Activated CD4-positive, alpha-beta T cell treated with anti-CD3 and anti-CD28 coated beads, Interleukin-2, amount 50 U/mL, for 4 hours (primary cell): ENCODE measurements around the gene GSG1L.

Source experiments
- DNase-seq, 2 experiments: peaks; one replicate each; pipeline ENCODE4 v3.0.0-alpha.2; 2020

GSG1L gene

DNA sequence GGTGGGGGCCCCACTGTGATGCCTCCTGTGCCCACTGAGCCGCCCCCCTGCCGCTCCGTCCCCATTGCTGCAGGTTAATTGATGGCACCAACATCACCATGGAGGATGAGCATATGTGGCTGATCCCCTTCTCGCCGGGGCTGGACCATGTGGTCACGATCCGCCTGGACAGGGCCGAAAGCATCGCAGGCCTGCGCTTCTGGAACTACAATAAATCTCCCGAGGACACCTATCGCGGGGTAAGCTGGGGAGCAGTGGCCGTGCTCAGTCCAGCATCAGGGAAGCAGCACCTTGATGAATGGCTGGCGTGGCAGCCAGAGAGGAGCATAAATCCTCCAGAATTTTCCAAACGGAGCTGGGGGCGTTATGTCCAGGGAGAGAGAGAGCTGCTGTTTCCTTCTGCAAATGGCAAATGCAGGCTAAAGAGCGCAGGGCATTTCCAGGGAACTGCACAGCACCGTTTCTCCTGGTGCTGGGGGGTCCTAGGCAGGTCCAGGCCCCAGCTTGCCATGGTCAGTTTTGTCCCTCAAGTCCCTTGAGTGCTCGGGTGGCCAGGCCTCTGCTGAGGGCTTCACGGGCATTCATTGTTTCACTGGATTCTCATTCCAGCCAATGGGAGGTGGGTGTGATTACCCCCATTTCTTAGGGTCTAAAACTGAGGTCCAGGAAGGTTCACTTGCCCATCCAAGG is 297.1 kb downstream of the GSG1L start:
- DNase-seq, result no peak

GRCh38 chr16:27764869-27765675 is 298.4 kb downstream of the GSG1L start:
- DNase-seq, result no peak

GRCh38 chr16:27764427-27764826 is 299.1 kb downstream of the GSG1L start:
- DNase-seq, result no peak

GRCh38 chr16:27762441-27762840 is 301.1 kb downstream of the GSG1L start:
- DNase-seq, result no peak

GRCh38 chr16:27761816-27762215 is 301.7 kb downstream of the GSG1L start:
- DNase-seq, result no peak

DNA sequence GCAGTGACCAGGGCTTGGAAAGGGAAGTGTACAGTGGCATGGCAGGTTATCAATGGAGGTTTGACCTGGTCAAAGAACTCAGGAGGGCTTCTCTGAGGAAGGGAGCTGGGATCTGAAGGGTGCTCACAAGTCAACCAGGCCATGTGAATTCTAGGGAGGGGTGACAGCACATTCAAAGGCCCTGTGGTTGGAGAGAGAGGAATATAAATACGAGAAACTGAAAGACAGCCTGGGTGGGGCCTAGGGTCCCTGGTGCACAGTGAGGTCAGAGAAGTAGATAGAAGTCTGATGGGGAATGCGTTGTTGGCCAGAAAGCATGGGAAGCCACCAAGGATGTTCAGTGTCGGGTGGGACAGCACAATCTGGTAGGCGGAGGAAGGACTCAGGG is 302.7 kb downstream of the GSG1L start:
- no peak for DNase-seq

GRCh38 chr16:27759967-27760788 is 303.3 kb downstream of the GSG1L start:
- DNase-seq, result no peak

DNA sequence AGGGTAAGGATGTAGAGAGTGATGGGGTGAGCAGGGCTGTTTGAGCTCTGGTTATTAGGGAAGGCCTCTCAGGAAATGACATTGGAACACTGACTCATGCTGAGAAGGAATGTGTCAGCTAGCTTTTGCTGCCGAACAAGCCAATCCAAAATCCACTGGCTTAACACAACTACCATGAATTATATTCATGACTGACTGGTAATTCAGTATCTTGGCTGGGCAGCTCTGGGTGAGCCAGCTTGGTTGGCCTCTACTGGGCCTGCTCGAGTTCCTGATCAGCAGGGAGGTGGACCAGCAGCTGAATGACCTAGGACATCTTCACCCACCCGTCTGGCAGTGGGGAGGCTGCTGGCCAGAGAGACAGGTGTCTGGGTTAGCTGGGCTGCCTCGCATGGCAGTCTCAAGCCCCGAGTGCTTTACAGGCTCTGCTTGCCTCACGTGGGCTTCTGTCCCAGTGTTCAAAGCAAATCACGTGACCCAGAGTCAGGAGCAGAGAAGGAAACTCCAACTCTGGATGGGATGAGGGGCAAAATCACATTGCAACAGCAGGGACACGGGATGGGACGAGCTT is 304.1 kb downstream of the GSG1L start:
- no peak for DNase-seq

- no peak for DNase-seq
Measured at GRCh38 chr16:27758544-27758943, 305.0 kb downstream of the GSG1L start.

GRCh38 chr16:27756206-27756970 is 307.1 kb downstream of the GSG1L start:
- DNase-seq, result no peak

- DNase-seq, result no peak
Measured at GRCh38 chr16:27754788-27755690, 308.5 kb downstream of the GSG1L start.

DNA sequence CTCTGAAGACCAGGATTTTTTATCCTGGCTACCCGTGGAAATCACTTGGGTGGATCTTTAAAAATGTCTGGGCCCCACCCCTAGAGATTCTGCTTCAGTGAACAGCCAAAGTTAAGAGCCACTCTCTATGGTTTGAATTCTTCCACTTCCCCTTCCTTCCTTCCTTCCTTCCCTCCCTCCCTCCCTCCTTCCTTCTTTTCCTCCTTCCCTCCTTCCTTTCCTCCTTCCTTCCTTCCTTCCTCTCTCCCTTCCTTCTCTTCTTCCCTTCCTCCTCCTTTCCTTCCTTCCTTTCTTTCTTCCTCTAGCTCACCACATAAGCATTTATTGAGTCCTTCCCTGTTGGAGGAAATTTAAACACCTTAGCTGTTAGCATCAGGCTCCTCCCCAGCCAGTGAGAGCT is 310.0 kb downstream of the GSG1L start:
- DNase-seq, result no peak

DNA sequence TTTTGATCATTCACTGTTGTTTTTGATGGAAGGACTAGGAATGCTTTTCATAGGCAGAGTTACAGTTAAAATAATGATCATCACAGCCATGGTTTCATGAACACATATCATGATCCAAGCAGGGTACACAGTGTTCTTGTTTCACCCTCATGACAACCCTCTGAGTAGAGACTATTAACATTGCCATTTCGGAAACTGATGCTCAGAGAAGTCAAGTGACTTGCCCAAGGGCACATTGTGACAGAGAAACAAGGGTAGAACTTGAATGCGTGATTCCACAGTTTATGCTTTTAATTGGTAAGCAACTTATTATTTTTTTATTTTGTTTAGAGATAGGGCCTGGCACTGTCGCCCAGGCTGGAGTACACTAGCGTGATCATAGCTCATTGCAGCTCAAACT is 311.3 kb downstream of the GSG1L start:
- no peak for DNase-seq

DNA sequence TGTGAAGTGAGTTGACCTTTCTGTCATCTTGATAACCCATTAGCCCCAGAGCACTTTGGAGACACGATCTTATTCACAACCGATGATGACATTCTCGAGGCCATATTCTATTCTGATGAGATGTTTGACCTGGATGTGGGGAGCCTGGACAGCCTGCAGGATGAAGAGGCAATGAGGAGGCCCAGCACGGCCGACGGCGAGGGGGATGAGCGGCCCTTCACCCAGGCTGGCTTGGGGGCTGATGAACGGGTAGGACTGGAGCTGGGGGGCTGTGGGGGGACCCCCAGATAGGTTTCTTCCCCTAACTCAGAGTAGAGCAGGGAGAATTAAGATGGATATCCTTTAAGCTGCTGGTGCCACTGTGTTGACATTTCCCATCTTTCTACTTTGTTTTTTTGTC is 311.8 kb downstream of the GSG1L start:
- no peak for DNase-seq

DNA sequence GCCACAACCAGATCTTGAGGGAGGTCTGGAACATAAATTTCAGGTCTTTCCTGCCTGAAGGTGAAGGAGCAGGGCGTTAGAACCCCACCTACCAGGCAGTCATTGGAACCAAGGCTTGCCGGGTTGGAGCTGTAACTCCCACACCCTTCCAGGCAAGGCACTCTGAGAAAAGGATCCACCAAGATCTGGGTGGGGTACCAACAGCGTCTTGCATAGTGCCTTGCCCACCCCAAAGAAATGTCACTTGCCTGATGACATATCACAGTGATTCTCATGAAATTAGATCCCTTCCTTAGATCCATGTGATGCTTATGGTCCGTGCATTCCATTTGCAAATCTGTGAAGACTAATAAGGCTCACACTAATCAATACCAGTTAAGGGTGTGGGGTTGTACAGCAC is 312.3 kb downstream of the GSG1L start:
- DNase-seq, result no peak

GRCh38 chr16:27749946-27750345 is 313.6 kb downstream of the GSG1L start:
- no peak for DNase-seq

GRCh38 chr16:27749547-27749875 is 314.0 kb downstream of the GSG1L start:
- no peak for DNase-seq

- DNase-seq, result peak; percentile 8 to 12
Measured at GRCh38 chr16:27748868-27749546, 314.5 kb downstream of the GSG1L start.

DNA sequence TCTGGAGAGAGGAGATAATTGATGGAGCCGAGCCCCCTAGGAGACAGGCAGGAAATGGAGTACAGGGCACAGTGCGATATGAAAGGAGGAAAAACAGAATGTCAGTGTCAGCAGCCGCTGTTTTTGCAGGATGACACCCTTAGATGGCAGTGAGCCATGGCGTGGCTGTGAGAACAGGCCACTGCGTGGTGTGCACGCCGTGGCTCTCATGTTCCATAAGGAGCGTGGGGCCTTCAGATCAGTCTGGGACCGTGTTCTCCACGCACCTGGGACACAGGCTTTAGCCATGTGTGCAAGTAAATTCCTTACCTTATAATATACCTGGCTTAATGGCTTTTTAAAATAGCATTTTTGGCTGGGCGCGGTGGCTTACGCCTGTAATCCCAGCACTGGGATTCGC is 315.6 kb downstream of the GSG1L start:
- no peak for DNase-seq

DNA sequence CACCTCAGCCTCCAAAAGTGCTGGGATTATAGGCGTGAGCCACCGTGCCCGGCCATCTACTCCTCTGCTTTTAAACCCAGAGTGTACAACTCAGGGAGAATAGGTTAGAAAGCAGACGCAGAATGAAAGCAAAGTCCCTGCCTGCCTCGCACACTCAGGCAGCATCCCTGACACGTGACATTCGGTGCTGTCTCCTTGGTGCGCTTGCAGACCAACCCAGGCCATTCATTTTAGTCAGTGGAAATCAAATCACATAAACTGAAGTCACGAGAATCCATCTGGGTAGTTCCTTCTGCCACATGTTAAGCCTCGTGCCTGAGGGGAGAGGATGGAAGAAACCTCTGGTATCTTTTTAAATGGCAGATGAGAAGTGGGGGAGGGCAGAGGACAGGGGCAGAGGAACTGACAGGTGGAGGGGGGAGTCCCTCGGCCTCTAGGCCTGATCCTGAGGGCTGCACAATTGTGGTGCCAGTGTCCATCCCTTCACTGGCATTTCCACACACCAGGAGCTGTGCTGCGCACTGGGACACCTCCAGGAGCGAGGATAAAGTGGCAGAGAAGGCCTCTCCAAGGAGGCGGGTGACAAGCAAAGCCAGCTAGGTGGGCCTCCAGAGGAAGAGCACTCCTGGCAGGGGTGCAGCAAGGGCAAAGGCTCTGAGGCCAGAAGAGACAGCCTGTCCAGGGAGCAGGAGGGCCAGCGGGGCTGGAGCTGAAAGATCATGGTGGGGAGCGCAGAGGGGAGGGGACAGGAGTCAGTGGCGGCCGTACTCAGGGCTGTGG is 317.2 kb downstream of the GSG1L start:
- no peak for DNase-seq
